Inflammatory macrophage (primary cell): Measurements from ENCODE around the gene MITF.

Experiments used
- DNase-seq, 2 donors: peaks; one replicate each; pipeline ENCODE4 v3.0.0-alpha.2; 2020 to 2022

The MITF gene

DNA sequence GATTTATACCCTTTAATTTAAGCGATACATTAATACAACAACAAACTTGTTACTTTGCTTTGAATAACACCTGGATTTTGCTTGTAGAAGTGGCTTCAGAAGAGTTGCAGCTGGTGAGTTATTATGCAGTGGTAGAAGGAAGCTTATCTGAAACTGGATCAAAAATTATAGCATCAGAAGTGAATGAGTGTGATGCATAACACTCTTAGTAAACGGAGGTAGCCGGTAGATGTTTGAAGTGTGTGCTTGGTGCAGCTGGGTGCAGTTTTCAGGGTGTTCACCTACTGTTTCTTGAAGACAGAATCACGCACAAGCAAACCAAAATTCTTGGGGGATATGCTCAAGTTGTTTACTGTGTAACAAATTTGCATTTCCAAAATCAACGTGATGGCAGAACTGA, 103.1 kb downstream of the MITF start:
- no peak for DNase-seq

DNA sequence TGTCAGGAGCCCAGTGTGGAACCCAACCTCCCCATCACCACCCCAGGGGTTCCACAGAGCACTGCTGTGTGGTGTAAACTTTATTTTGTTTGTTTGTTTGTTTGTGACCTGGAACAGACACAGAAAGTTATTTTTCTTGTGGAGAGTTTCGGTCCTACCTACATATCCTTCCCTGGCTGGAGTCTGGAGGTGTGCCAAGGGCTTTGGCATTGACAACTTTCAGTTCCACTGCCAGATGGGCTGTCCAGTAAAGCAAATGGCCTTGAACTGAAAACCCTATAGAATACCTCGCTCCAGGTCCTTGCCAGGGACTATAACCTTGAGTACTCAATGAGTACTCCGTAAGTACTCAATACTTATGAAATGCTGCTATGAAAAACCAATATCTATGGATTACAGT, 103.5 kb downstream of the MITF start:
- no peak for DNase-seq

DNA sequence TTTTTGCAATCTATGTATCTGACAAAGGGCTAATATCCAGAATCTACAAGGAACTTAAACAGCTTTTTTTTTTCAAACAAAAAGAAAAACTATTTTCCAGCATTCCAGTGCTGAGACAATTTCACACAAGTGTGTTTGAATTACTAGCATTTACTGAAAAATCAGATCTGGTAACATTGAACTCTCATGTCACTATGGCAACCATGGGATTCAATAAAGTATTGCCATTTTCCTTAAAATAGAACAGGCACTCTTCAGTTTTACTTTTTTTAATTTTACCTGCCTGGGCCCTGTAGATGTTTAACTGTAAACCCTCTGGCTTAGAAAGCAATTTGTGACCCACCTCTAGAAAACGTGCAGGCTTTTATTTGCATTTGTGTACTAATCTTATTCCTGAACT, 105.4 kb downstream of the MITF start:
- no peak for DNase-seq

DNA sequence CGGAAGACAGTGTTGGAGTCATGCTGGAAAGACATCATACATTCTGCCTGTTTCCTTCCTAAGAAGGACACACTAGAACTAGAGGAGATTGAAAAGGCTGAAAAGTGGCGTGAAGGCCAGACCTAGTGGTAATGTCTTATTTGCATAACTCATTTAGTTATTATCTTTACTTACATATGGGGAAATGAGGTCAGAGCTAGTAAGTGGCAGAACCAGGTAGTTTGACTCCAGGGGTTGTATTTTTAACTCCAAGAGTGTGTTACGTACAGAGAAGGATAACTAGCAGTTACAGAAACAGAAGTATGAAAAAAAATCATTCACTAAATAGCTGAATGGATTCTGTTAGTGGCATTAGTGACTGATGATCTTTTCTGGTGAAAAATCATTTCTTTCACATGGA, 108.0 kb downstream of the MITF start:
- DNase-seq, result no peak

DNA sequence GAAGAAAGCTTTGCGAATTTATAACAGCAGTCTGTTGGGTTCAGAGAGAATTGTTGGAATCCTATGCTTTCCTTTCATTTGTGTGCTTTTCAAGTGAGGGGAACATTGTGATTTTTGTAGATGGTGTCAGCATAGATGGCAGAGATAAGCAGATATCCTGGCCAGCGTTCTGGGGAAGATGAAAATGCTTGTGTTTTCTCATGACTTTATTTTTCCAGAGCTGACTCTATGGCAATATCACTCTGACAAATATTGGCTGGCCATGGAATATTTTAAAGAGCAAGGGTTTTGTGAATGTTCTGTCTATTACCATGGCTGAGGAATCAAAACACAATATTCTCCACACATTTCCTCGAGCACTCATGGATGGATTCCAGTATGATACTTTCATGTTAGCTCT, 108.8 kb downstream of the MITF start:
- no peak for DNase-seq

DNA sequence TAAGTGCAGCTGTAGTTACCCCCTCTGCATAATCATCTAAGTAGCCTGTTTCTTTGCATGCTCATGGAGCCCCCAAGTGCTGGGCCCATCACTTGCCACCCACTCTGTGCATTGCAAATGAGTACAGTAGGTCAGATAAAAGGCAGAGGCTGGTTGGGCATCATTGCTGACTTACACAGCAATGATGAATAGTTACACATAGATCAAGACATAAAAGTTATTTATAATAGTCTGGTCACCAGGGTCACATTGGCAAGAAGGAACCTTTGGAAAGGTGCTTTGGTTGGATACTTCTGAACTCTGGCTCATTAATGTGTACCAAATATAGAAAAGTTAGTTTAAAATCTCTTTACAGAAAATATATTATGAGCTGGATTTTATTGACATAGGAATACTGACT, 111.6 kb downstream of the MITF start:
- DNase-seq, result no peak

DNA sequence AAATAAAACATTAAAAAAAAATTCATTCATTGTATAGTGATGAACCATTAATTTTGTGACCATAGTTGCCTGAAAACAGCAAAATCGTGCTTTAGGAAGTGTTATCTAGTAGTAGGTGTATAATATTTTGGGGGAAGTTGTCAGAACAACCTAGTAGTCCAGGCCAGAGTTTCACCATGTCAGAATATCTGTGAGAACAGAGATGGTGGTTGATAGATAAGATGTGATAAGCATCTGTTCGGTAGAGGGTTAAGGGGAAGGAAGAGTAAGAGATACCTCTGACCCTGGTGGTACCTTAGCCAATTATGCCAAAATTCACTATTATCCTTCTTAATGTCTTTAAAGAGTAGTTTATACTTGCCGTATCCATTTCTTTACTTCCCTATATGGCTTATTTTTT, 113.8 kb downstream of the MITF start:
- DNase-seq, result no peak

DNA sequence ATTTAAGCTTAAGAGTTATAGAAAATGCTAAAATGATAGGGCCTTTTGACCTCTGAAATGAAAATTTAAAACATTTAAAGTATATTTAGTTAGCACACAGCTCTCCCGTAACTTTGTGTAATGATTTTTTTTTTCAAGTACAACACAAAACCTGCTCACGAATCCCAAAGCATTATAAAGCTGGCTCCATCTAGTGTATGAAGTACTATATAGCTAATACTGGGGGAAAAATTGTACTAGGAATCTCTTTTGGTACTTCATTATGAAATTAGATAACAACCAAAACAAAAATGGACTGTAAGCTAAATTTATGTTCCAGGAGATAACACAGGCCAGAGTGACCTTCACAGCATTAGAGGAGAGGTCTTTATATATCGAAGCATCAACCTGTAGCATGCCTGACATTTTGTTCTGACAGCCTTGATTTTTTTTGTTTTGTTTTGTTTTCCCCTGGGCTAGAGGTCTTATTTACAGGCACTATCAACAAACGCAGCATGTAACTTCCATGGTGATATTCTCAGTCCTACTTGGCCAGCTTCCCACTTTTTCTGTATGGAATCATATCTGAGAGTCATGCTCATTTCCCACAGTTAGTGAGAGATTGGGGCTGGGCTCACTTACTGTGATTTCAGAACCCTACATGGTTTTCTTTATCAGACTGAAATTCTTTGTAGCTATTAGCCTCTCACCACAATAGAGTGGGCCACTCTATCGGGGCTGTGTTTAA, 116.3 kb downstream of the MITF start:
- no peak for DNase-seq

DNA sequence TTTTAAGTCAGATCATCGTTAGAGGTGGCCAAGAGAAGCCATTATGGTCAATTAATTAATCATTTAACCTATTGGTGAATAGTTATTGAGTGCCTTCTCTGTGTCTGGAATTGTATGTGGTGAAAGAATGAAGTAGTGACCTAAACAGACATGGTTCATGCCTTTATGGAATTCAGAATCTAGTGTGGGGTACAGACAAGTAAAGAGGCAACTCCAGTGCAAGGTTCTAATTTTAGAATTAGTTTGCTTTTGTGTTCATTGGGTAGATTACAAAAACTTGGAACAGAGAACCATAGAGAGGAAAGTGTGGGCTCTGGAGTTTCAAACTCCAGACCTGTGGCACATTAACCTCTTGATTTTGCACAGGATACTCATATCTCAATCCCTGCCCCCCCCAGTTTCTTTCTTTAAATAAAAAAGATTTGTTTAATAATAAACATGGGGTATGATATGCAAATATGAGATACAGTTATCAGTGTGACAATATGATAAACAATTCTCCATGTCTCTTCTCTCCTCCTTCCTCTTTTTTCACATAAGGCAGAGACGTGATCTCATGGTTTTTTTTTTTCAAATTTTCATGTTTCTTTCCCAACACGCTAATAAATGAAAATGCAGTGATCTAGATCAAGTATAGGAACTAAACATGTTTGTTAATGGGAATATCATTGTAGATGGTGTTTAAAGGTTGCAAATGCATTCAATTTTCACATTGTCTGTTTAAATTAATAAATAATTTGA, 117.9 kb downstream of the MITF start:
- DNase-seq, result peak in 1 of 2 donors; percentile 60

DNA sequence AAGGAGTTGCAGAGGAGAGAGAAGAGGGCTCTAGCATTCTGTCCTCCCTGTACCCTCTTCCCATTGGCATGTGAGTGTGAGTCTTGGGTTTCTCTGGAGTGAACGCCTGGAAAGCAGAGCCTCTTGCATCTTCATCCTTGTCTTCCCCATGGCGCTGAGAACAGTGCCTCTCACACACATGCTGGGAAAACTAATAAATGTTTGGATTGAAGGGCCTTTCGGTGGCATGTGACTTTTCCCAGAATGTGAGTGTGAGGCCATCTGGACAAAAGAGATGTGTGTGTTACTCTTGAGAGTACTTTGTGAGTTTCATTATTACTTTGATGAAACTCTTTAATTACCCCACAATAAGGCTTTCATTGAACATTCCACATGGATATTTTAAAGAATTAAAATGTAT, 122.3 kb downstream of the MITF start:
- DNase-seq, result no peak

DNA sequence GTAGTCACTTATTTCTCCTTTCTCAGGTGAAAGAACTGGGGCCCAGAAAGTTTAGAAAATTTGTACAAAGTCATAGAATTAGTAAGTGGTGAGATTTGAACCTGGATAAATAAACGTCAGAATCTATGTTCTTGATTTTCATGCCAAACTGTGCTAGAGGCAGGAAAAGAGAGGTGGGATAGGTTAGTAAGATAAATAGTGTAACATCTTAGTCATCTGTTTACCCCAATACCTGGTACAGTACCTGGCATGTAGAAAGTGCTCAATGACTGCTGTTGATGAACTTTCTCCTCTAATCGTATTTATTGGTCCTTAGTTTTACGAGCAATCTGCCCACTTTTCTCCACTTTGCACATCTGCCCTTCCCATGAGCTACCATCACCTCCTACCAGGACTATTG, 124.9 kb downstream of the MITF start:
- no peak for DNase-seq

DNA sequence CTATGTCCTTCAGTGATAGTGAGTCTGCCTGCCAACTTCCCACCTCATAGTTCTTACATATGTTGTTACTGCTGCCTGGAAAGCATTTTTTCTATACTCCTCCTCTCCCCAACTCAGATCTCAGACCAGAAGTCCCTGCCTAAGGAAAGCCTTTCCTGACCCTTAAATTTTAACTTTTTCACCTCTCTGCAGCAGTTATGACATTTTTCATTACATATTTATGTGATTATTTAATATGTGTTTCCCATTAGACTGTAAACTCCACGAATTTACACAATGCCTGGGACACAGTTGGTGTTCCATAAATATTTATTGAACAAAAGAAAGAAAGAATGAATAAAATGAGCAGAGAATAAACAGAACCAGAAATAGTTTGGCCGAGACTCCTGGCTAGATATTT, 125.5 kb downstream of the MITF start:
- no peak for DNase-seq

DNA sequence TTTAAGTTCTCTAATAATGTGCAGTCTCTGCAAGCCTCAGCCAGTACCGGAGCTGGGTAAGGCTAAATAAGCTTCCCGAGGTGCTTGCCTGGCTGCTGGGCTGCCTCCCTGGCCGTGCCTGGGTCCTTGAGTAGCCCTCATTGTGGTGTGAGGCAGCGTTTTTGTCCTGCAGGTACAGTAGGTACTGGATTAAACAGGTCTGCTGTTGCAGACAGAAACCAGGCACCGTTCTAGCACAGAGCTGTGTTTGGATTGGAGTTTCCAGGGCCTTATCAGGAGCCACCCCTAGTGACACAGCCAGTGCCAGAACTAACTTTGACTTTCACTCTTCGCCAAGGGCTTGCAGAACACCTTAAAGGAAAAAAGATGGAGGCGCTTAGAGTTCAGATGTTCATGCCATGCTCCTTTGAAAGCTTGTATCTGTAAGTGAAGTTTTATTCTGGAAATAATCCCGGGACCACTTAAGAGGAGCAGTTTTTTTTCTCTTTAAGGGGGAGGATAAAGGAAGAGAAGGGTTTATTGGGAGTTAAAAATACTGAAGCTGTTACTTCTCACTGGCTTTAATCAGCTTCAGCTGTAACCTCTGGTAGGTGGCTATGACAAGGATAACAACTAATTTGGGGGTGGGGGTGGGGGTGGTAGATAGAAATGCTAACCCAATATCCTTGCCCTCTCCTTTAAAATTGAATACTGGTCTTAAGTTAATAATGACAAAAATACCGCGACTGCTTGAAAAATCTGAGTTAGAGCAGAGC, 126.8 kb downstream of the MITF start:
- no peak for DNase-seq

DNA sequence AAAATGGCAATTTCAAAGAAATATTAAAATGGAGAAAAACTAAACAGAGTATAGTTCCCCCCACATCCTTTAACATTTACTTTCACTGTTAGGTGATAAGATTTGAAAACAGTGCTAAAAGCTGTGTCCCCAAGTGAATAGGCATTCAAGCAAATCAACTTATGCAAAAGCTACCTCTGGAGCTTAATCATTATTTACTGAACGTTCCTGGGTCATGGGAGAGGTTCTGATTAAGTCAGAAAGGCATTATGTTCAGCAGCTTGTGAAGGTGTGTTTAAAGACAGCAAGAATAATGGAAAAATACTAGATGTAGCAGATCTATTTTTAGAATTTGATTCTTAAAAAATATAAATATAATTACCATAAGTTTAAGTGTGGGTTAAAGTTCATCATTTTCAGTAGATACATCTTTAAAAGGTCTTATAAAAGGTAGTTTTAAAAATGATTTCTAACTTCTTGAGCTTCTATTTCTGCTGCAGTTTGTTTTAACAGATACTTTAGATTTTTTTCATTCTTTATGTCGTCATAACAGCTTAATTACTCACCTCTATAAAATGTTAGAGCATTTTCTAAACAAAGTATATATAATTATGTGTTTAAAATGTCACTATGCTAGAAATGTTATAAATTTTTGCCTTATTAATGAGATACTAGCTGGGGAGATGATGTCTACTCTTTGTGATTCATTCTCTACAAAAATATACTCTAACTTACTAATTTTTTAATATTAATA, 127.9 kb downstream of the MITF start:
- no peak for DNase-seq

DNA sequence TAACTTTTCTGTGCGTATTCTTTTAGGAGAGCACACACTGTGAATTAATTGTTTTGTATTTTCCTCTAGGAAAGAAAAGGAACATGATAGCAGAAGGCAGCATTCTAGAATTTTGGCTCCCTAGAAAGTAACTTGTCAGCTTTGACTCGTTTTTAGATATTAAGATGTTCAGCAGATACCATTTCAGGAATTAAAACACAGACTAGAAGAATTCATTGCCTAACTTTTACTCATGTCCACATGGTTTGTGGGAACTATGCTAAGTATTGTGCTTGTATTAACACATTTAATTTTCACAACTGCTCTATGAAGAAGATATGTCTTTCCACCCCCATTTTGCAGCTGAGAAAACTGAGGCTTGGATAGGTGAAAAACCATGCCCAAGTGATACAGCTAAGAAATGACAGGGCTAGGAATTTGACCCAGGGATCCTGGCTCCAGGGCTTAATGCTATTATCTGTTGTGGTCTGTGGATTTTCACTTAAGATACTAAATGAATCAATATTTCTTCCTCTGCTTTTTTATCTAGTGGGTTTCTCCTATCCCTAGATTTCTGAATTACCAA, 128.8 kb downstream of the MITF start:
- peak; percentile 14 to 15 for DNase-seq

DNA sequence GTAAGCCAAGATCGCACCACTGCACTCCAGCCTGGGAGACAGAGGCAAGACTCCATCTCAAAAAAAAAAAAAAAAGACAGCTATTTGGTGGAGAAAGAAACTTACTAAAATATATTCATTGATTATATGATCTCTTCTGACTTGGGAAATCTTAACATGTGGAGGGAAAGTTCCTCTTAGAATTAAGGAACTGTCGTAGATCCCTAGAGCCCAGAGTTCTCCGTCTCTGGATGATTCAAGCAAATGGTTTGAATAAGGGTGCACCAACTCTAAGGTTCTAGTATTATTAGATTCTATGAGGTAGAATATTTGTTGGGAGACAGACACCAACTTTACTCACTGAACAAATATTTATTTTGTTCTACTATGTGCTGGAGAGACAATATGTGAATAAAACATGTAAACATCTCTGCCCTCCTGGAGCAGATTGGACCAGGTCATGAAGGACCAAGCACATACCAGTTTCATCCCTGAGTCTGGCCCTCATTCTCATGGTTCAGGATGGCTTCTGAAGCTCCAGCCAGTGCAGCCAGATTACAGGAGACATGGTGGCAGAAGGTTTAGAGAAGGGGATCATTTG, 129.7 kb downstream of the MITF start:
- DNase-seq, result peak; percentile 29 to 43

DNA sequence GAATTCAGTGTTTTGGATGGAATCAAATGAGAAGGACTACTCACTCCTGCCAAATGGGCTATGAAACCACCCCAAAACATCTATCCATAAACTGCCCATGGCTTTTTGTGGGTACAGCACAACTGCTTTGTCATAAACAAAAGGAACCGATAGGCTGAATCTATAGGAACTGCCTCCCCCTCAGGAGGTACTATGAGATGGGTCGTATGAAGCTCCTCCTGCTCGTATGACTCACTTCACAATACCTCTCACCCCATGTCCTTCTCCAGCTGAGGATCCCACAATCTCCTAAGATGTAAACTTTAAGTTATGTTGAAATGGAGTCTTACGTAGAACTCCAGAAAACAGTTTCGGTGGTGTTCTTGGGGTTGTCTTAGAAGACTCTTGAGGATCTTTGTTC, 130.4 kb downstream of the MITF start:
- DNase-seq, result peak; percentile 10 to 22

DNA sequence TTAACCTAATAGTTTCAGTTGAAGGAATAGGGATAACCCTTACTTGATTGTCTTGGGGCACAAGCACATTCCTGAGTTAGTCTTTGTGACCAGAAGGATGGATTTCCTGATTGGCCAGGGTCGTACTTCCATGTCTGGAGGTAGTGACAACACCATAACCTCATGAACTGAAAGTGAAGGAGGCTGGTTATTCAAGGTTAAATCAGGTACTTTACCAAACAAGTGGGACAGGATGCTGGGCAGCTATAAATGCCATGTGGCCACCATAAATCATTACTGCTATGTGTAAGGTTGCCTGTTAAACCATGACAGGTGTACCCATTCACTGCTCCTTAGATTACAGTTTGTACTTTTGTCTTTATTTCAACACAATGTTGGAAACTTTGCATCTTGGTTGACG, 132.0 kb downstream of the MITF start:
- DNase-seq, result no peak

DNA sequence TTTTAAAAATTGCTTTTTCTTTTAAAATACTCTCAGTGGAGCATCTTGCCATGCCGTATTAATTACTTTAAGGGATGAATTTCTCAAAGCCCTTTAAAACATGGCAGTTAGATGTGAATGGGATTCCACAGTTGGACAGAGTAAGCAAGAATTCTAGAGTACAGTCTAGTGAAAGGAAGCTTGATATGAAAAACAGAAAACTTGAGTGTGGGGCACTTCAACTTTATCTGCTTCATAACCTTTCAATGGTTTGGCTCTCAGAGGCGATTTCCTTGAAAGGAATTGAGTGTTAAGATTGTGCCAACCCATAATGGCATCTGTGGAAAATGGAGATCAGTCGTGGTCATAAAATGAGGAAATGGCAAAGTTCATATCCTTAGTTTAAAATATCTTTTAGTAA, 132.6 kb downstream of the MITF start:
- peak in 1 of 2 donors; percentile 11 for DNase-seq

DNA sequence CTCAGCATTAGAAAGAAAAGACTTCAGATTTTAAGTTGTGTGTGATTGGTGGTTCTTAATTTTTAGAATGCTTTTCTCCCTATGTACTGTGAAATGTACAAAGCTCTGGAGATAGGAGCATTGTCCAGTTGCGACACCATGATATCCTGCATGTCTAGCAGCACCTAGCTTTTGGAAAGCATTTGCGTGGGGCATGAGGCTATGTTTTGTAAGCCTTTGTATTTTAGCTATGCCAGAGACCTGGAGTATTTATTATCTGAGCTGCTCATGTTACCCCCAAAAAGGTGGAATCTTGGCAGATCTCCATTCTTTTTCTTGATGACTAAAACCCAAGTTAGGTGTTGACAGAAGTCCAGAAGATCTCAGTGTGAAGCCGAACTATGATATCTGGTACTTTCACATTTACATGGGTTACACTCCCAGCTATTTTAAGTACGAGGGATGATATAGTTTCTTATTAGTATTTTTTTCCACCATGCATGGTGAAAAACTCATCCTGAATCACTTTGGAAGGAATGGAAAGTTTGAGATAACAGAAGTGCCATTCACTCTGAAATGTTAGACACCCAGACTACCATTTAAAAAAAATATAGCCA, 133.6 kb downstream of the MITF start:
- no peak for DNase-seq

DNA sequence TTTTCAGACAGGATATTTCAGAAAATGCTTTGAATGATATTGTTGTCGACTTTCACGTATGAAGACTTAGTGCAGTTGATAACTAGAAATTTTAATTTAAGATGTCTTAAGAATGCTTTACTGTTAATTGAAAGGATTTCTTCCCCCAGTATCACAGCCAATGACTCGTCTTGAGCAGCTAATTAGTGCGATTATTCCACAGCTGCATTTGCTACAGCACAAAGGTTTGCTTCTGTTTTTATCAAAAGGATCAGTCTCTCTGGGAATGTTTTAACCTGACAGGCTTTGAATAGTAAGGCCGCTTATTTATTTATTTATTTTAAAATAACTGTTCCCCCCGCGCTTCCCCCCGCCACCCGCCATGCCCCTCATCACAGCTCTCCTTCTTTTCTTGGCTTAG, 136.8 kb downstream of the MITF start:
- no peak for DNase-seq

DNA sequence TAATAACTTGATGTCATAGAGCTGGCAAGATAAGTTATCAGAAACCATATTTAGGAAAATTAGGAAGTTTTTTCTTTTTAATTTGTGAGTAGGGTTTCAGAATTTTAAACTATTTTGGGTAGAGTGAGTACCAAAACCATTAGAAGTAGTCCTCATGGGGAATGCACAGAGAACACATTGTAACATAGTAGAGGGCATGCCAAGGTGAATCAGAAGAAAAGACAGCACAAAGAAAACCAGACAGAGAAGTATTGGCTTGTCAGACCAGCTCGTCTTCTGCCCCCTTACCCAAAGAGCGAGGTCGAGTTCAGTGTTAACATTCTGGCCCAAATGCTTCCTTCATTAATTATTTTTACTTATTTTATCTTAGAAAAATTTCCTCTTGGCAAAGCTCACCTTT, 139.0 kb downstream of the MITF start:
- DNase-seq, result no peak
